NCI-H748 (cell line): ENCODE measurements around the gene TOR1B.
A peak's percentile ranks its signal among the peaks of the same experiment; 100 is the strongest.

Source experiments
- DNase-seq: peaks from one replicate; lab custom pipeline; 2025; ENCODE audit not compliant: unreplicated experiment; lab: John Stamatoyannopoulos, UW

TOR1B gene

DNA sequence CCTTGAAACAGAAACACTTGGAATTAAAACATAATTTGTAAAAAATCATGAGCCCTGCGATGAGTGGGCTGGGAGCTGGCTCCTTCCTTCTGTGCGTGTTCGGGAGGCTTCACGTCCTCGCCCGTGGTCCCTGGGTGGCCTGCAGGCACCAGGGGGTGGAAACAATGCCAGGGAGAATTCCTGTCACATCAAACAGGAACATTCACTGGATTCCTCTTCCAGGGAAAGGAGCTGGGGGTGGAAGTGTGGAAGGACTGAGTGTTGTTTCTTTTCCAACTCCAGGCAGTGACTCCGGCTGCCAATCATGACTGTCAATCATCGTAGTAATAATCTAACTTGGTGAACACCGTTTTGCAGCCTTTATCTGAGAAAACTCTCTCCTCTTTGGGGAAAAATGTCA lies 10.7 kb downstream of the TOR1B start:
- no peak for DNase-seq

DNA sequence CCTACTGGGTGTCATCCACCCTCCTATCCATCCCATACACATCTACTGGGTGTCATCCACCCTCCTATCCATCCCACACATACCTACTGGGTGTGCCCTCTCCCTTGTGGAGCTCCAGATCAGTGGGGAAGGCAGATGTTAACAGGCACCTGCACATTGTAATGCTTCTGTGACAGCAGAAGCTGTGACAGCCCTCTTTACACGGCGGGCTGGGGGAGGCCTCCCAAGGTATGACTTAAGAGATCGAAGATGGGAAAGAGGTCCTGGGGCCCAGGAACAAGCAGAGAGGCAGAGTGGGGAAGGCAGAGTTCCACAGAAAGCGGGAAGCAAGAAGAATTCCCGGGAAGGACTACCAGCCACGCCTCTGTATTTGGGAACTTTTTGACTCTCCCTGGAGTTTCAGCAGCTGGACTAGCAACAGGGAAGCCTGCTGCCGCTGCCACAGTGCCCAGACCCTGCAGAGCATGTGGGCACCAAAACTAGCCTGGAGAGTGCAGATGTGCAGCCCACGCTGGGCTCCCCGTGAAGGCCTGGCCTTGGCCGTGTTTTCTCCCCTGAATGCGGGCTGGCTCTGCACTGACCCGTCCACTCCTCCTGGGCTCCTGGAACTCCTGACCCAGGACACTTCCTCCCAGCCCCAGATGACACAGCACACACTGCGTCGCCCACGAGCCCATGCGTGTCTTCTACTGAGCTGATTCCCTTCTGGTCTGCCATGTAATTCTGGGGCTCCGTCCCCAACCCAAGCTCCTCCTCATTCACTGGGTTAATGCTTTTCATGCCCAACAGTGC lies 11.6 kb downstream of the TOR1B start:
- no peak for DNase-seq

DNA sequence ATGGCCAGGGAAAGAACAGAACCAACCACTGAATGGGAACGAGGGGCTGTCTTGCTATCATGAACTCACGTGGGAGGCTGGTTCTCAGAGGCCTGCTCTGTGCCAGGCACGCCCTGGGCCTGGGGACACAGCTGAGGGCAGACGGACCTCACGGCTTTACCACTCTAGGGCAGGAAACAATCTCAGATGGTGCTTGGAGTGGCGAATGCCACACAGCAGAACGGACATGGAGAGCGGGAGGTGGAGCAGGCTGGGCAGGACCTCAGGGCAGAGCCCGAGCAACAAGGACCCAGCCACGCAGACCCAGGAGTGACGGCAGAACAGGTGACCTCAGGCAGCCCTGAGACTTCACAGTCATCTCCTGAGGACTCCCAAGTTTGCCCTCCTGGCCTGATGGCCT lies 12.3 kb downstream of the TOR1B start:
- DNase-seq: no peak

DNA sequence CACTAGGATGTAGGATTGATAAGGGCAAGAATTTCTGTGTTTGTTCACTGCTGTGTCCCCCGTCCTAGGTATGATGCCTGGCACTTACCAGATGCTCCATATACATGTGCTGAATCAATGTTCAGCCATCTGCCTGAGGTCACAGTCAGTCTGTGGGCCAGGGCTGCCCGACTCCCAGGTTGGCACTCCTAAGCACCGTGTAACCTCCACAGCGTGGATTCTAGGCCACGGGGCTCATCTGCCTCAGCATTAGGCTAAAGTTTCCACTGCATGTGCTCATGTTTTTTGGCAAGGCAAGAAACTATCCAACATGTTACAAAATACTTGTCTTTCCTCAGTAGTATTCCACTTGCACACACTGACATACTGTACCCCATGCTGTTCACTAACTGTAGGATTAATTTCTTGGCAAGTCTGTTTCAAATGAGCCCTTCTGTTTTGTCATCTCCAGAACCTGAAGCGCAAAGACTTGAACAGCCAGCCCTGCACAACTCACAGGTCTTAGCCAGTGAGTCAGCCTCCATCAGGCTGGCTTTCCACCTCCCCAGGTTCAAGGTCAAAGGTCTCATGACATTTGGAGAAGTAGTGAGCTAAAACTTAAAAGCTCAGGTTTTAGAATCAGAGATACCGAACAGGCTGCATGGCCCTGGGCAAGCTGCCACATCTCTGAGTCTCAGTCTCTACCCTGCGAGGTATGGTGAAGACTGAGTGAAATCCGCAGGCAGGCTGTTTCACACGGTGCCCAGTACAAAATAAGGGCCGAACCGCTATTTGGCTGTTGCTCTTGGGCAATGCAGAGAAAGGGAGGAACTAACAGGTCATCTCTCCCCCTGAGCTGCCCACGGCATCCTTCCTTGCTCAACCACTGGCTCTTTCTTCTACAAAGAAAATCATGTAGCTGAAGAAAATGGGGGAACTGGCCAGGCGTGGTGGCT lies 13.8 kb downstream of the TOR1B start:
- DNase-seq: no peak

DNA sequence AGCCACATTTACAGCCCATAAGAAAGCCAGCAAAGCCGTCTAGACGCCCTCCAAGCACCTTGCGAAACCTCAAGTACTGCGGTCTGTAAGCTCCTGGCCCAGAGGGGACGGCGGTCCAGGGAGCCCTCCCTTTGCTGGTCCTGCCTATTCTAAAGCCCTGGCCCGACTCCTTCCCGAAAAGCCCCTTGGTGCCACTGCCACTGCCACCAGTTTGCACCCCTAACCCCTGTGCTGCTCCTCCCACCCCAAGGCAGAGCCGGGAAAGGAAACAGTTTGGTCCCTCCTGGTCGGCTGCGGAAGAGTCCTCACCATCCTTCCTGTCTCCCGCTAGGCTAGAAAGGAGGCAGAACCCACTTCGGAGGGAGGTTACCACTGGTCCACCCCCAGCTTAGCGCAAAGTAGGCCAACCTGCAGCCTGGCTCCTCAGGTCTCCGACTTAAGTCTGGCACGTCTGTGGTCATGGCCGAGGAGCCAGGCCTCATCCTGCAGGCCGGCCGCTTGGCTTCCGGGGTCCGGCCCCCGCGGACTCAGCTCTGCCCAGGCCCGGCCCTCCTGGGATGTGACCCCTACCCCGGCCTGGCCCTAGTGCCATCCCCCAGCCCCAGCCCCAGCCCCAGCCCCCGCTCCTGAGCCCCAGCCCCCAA lies 20.0 kb downstream of the TOR1B start:
- DNase-seq: peak; percentile 32

DNA sequence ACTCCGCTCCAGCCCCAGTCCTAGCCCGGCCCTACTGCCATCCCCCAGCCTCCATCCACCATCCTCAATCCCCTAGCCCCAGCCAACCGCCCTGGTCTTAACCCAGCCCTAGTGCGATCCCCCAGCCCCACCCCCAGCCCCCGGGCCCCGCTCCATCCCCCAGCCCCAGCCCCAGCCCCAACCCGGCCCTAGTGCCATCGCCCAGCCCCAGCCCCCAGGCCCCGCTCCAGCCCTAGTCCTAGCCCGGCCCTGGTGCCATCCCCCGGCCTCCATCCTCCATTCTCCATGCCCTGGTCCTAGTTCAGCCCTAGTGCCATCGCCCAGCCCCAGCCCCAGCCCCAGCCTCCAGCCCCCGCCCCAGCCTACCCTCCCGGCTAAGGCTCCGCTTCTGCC lies 20.6 kb downstream of the TOR1B start:
- DNase-seq: no peak

DNA sequence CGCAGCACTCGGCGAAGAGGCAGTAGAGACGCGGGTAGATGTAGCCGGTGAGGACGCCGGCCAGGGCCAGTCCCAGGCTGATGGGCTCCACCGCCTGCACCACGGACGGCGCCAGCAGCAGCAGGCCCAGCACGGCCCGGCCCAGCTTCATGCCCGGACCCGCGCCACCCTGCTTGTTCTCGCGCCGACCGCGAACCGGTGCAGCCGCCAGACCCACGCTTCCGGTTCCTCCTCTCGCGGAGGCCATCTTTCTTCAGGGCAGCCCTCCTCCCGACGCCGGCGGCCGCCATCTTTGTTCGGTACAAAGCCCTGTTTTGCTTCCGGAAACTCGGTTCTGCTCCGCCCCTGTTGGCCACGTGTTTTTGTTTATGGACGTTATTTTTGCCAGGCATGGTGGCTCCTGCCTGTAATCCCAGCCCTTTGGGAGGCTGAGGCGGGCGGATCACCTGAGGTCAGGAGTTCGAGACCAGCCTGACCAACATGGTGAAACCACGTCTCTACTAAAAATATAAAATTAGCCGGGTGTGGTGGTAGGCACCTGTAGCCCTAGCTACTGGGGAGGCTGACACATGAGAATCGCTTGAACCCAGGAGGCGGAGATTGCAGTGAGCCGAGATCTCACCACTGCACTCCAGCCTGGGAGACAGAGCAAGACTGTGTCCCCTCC lies 21.1 kb downstream of the TOR1B start, which contains the start of gene TOR1A:
Gene TOR1A, minus strand, starts transcription at position 202 of the 667 bp plus-strand sequence. Its CDS starts 51 bp downstream, at position 151.
- peak; percentile 95 for DNase-seq

GRCh38 chr9:129826344-129826743 lies 23.4 kb downstream of the TOR1B start:
- DNase-seq: no peak

GRCh38 chr9:129826759-129827158 lies 23.8 kb downstream of the TOR1B start:
- DNase-seq: no peak

- no peak for DNase-seq
These were observed 25.1 kb downstream of the TOR1B start for GRCh38 chr9:129828051-129828450.

GRCh38 chr9:129828969-129829368 lies 26.0 kb downstream of the TOR1B start:
- no peak for DNase-seq

GRCh38 chr9:129832982-129833381 lies 30.0 kb downstream of the TOR1B start:
- no peak for DNase-seq

DNA sequence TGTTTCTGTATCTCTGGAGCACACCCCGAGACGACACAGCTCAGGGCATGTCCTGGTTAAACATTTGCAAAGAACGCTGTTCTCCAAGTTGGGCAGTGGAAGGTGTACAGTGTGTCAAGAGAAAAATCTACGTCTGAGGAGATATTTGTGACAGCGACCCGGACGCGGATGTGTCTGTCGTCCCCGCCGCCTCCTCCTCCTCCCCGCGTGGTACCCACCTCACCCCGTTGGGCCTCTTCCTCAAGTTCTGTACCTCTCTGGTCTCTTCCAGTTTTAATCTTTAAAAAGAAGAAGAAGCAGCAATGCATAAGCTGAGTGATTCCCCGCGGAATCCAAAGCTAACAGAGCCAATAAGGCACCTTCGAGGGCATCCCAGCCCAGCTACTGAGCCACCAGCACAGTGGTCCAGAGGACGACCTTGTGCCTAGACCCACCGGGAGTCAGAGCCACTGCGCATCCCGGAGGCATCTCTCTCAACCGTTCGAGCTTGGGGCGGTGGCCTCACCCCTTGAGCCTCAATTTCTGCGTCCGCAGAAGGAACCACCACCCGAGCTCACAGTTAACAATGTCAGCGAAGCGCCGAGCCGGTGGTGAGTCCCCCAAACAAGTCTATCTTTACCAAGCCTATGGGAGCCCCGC lies 31.6 kb downstream of the TOR1B start:
- no peak for DNase-seq

- DNase-seq: peak; percentile 98
These were observed 32.3 kb downstream of the TOR1B start, which contains the start of the genes C9orf78 and USP20 for GRCh38 chr9:129835128-129835859. Gene C9orf78 (minus strand): TSS chr9:129835275. CDS start chr9:129835221, 54 bp downstream. Gene USP20 (plus strand): TSS chr9:129835458. CDS start chr9:129852556, 17,098 bp downstream.

GRCh38 chr9:129835860-129836223 lies 32.9 kb downstream of the TOR1B start:
- DNase-seq: no peak

DNA sequence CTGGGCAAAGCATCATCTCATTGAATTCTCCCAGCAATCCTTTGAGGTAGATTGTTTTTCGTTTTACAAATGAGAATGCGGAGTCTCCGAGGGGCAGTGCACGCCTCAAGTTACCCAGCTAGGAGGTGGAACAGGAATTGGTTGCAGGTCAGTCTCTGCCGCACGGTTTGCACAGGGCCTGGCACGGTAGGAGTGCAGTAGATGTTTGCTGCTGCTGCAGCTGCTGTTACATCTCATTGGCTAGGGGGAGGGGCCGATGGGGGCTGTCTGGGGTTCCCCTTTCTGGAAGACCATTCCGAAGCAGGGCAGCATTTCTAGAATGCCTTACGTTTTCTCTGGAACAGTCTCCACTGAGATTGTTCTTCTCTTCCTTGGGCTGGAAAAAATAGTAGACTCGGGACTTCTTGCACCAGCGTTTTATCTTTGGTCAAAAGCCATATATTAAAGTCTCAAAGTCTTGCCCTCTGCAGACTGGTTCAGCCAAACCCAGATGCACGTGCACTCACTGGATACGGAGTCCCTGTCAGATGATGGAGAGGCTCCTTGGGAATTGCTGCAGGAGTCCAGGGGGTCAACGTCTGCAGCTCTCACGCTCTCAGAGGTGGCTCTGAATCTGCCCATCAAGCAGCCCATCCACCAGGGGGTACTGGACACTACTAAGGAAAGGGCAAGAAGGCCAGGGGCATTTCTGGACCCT lies 33.5 kb downstream of the TOR1B start:
- DNase-seq: no peak

- DNase-seq: no peak
These were observed 35.8 kb downstream of the TOR1B start for GRCh38 chr9:129838707-129839259.

DNA sequence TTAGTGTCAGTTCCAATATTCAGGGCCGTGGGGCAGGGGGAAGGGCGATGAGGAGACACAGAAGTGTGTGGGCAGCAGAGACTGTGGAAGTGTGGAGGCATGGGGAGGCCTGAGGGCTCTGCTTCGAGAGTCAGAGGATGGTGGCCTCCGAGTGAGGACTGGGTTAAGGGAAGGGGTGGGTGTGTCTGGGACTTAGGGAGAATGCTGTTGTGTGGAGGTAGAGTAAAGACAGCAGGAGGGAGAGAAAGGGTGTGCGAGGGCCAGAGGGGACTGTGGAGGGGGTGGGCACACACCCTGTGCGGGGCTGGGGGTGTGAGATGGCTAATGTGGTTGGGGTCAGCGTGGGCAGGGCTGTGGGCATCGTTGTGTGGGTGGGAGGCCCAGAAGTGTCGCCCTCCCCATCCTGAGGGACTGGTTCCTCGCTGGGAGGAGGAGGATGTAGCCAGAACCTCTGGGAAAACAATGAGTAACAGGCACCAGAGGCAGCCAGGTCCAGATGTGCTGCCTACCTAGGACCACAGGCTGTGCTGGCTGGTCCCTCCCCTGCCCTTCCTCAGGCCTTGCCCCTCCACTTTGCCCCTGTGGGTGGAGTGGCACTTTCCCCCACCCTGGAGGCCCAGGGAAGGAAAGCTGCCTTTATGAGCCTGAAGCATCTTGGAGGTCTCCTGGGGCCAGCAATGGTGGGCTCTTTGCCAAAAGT lies 36.5 kb downstream of the TOR1B start:
- no peak for DNase-seq
